A549 treated with CORT108297 at 1 μM for 4 hours (cell line): ENCODE measurements around the gene IL2RG. TPM values are rescaled to one million over a fixed set of nuclear protein-coding genes. Genes with fewer than 3 reads are reported as not detected.

Experiments used
- total RNA-seq: library from RNA; stranded (reverse); fragments of 200-300 nt; extraction: Qiagen RNA extraction; gene quantifications from 5 replicates; pipeline ENCODE4 v1.2.3, GENCODE V29; 2022

Gene IL2RG
- total RNA-seq: 0.07 to 0.32 TPM in 2 of 5 replicates, not detected in the others

DNA sequence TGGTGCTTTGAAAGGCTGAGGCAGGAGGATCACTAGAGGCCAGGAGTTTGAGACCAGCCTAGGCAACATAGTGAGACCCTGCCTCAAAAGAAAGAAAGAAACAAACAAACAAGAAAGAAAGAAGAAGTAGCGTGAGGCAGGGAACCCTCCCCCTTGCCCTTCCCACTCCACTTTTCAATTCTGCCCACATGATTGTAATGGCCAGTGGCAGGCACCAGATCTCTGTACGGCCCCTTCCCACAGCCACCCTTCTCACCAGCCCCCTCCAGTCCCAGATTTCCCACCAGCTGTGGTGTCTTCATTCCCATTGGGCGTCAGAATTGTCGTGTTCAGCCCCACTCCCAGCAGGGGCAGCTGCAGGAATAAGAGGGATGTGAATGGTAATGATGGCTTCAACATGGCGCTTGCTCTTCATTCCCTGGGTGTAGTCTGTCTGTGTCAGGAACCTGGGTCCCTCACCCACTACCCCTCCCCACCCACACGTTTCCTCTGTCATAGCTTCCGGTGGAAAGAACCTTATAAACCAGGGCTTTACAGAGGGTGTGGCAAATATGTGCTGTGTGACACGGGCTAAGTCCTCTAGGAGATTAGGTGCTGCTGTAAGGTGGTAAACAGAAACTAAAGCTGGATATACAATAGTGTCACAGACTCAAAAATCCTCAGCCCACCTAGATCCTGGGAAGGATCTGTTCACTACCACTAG is at the start of gene IL2RG:
TSS of gene IL2RG (minus strand) at position 437 of the 703 bp plus-strand sequence. CDS start at position 399, 38 bp downstream.

DNA sequence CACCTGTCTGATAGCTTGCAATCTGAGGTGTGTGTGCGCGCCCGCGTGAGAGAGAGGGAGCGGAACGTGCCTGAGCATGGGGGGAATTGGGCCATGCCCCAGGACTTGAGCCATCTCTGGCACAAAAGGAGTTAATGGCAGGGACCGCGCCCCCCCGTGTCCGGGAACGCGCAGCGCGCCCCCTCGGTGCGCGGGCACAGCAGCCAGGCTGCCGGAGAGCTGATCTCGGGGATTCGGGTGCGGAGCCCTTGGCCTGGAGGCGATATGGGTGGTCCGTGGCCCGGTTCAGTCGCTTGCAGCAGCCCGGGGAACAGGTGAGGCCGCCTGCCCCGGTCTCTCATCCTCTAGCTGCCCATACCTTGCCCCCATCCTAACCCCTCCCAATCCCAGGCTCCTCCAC is 33.3 kb upstream of the IL2RG start, which contains the start of gene NLGN3:
TSS of gene NLGN3 (plus strand) at position 191 of the 400 bp plus-strand sequence. CDS start 2,909 bp downstream, outside the sequence.

DNA sequence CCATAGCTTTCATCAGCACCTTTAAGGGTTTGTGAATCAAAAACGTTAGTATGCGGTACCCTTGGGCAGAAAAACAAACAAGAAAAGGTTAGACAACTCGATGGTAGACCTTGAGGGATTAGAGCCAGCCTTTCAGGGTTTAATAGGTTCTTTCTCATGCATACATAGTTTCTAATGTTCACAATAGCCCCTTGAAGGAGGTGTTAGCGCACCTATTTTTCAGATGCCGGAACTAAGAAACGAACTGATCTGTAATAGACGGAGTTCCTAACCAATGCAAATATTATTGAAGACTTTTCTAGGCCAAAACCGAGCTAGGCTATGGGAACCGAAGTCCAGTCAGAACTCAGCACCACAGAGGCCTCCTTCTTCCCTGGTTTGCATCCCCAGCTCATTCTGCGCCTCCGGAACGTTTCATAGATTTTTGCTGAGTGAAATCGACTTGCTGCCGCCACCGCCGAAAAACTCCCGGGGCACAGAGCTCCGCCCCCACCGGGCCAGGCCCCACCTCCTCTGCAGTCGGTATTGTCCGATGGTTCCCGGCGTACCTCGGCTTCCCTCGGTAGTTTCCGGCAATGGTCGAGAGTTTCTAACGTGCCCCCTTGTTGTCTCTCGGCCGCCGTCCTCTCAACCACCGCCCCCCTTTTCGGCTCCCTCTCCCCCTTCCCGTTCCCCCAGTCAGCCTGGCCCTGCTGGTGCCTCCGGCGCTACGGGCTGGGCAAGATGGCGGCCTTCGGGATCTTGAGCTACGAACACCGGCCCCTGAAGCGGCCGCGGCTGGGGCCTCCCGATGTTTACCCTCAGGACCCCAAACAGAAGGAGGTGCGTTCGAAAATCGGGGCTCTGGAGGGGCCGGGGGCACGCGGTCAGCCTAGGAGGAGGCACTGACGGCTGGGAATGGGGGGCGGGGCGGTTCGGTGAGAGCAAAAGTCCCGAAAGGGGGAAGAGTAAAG is 6.9 kb upstream of the IL2RG start, which contains the start of gene MED12:
TSS of gene MED12 (plus strand) at position 565 of the 953 bp plus-strand sequence. CDS start at position 724, 159 bp downstream.

DNA sequence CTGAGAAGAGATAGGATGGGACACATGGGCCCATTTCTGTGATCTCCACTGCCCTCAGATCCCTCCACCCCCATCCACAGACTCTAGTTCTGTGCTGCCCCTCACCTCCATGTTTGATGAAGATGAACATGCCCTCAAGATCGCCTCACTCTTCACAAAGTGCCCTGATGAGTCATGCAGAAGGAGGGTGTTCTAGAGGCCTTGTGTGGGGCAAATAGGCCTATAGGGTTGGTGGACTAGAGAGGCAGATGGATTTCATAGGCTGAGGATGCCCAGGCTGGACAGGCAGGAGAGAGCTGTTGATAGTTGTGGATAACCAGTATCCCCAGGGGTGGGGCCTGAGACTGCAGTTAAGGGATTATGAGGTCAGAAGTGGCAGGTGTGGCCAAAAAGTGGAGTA is 5.0 kb downstream of the IL2RG start, which contains the start of gene CXorf65:
TSS of gene CXorf65 (minus strand) at position 314 of the 400 bp plus-strand sequence. CDS start at position 130, 184 bp downstream.

DNA sequence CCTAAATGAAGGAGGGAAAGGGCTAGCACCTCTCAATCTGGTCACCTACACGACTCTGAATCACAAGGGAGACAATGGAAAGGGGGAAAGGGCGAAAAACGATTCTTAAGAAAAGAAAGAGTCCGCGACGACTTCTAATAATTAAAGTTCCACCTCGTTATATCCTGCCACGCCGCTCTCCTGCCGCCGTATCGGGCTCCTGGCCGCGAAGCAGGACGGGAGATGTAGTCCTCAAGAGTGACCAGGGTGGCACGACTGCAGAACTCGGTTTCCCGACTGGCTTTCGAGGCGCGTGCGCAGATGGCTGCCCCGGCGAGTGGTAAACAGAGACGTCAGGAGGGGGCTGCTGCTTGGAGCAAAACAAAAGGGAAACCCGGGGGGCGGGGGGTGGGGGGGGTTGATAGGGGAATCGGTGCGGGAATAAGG is 15.8 kb downstream of the IL2RG start, which contains the start of gene FOXO4:
TSS of gene FOXO4 (plus strand) at position 297 of the 426 bp plus-strand sequence. CDS start 678 bp downstream, outside the sequence.

DNA sequence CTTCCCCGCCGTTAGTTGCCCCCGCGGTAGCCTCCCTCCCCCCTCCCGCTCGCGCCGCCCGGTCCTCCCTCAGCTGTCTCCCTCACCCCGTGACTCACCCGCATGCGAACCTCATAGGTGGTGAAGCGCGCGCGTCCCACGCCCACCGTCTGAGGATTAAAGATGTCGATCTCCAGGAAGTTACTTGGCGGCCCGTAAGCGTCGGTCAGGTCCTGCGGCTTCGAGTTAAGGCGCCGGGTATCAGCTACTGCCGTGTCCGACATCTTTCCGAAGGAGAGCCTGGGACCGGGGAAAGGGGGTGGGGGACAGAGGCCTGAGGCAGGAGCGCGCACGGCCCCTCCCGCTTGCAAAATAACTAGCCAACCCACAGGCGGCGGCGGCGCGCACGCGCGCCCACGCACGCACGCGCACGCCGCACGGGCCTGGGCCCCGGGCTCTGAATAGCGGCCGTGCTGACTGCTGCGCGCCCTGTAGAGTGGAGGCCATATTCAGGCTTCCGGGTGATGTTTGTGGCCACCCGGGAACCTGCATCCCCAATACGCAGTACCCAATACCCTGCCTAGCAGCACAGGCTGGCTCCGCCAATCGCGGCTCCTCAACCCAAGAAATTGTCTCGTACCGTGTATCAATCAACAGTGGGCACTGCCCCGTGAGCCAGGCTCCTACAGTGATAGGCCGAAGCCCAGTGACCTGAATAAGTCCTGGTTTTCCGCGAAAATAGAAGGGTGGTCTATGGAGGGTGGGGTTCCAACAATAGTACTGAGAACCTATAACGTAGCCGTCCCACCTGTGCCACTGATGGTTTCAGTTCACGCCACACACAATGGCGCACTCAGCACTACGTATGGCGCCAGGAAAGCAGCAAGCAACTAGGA is 43.1 kb downstream of the IL2RG start, which contains the start of gene SNX12:
TSS of gene SNX12 (minus strand) at position 291 of the 875 bp plus-strand sequence. CDS start at position 263, 28 bp downstream.

Other genes with a start within 250 kb of the IL2RG start
- gene TEX11, start 202.9 kb downstream of the IL2RG start, total RNA-seq: not detected in 5 replicates
- gene SLC7A3, start 180.5 kb downstream of the IL2RG start, total RNA-seq: not detected in 5 replicates
- gene SNX12, start 43.2 kb downstream of the IL2RG start, total RNA-seq: 68.0 to 76.9 TPM (median 75.6 TPM) in 5 replicates
- gene FOXO4, start 15.7 kb downstream of the IL2RG start, total RNA-seq: 1.4 to 1.7 TPM (median 1.6 TPM) in 5 replicates
- not detected in 5 replicates for gene CXorf65, start 4.8 kb downstream of the IL2RG start, total RNA-seq
- 9.0 to 13.9 TPM (median 12.2 TPM) in 5 replicates for gene MED12, start 7.0 kb upstream of the IL2RG start, total RNA-seq
- 0.95 to 1.2 TPM (median 1.1 TPM) in 5 replicates for gene NLGN3, start 33.3 kb upstream of the IL2RG start, total RNA-seq
- gene GJB1, start 111.6 kb upstream of the IL2RG start, total RNA-seq: 0.11 TPM in 1 of 5 replicates, not detected in the others
- gene ZMYM3, start 142.6 kb upstream of the IL2RG start, total RNA-seq: 9.5 to 15.1 TPM (median 13.1 TPM) in 5 replicates
- gene NONO, start 172.1 kb upstream of the IL2RG start, total RNA-seq: 341 to 406 TPM (median 374 TPM) in 5 replicates
- 0.69 to 1.1 TPM (median 0.99 TPM) in 5 replicates for gene ITGB1BP2, start 190.2 kb upstream of the IL2RG start, total RNA-seq